Activated CD4-positive, alpha-beta T cell treated with anti-CD3 and anti-CD28 coated beads, Interleukin-2, amount 10 ng/mL, durations not matched to agents 7 days and 5 days (primary cell): Measurements from ENCODE around the gene LNX1. TPM values are rescaled to one million over a fixed set of nuclear protein-coding genes. Genes with fewer than 3 reads are reported as not detected.

Experiments used
- CTCF ChIA-PET: fragments of 350-600 bp; sonication (Branson Sonifier 250); formaldehyde crosslinking; loops from one replicate; lab custom pipeline; 2021; ENCODE audit warnings: antibody characterized with exemption; lab: Charles Lee
- POLR2A ChIA-PET: fragments of 350-600 bp; sonication (Branson Sonifier 250); formaldehyde crosslinking; loops from one replicate; lab custom pipeline; 2021; ENCODE audit warnings: antibody characterized with exemption; lab: Charles Lee
- DNase-seq: peaks from one replicate; pipeline ENCODE4 v3.0.0-alpha.2; 2020
- H3K27ac Mint-ChIP-seq: one replicate; pipeline ENCODE4 v1.8.0; 2021; ENCODE audit warnings: mild to moderate bottlenecking, moderate library complexity, mixed read lengths
- H3K27me3 Mint-ChIP-seq: one replicate; pipeline ENCODE4 v1.8.0; 2021; ENCODE audit warnings: mixed read lengths
- H3K36me3 Mint-ChIP-seq: one replicate; pipeline ENCODE4 v1.8.0; 2021; ENCODE audit warnings: low read depth, mixed read lengths
- H3K4me1 Mint-ChIP-seq: one replicate; pipeline ENCODE4 v1.8.0; 2021; ENCODE audit warnings: mixed read lengths
- H3K4me3 Mint-ChIP-seq: one replicate; pipeline ENCODE4 v1.8.0; 2021; ENCODE audit warnings: mild to moderate bottlenecking, moderate library complexity, mixed read lengths
- H3K9me3 Mint-ChIP-seq: one replicate; pipeline ENCODE4 v1.8.0; 2021; ENCODE audit warnings: mixed read lengths
- total RNA-seq, 2 experiments: library from RNA; stranded (reverse); gene quantifications; one replicate each; pipeline ENCODE4 v1.2.3, GENCODE V29; 2021

Gene LNX1
- total RNA-seq, 2 experiments from 2014 or later, result not detected

- Mint-ChIP-seq H3K9me3 (no peaks in the 10 kb centered on the region), H3K36me3 (no peaks in the 10 kb centered on the region), H3K27ac (no peak overlapping the region), H3K4me1 (no peaks in the 10 kb centered on the region), H3K4me3 (no peak overlapping the region), H3K27me3 (peaks cover 11% of the 10 kb centered on the region)
- no peak for DNase-seq
- ChIA-PET POLR2A (no interaction called here), CTCF (no interaction called here)
Observed at GRCh38 chr4:53536328-53536727, 55.0 kb downstream of the LNX1 start.

GRCh38 chr4:53535567-53535966 lies 55.7 kb downstream of the LNX1 start:
- Mint-ChIP-seq H3K27ac (no peak overlapping the region), H3K4me3 (no peak overlapping the region), H3K4me1 (no peaks in the 10 kb centered on the region), H3K36me3 (no peaks in the 10 kb centered on the region), H3K27me3 (peaks cover 12% of the 10 kb centered on the region), H3K9me3 (no peaks in the 10 kb centered on the region)
- ChIA-PET CTCF (no interaction called here), POLR2A (no interaction called here)
- no peak for DNase-seq

GRCh38 chr4:53534684-53535083 lies 56.6 kb downstream of the LNX1 start:
- no peak for DNase-seq
- ChIA-PET CTCF (no interaction called here), POLR2A (no interaction called here)
- H3K27ac Mint-ChIP-seq, result no peak overlapping the region
- H3K4me3 Mint-ChIP-seq, result no peak overlapping the region
- peaks cover 12% of the 10 kb centered on the region for H3K27me3 Mint-ChIP-seq
- no peaks in the 10 kb centered on the region for H3K9me3 Mint-ChIP-seq
- H3K4me1 Mint-ChIP-seq, result no peaks in the 10 kb centered on the region
- no peaks in the 10 kb centered on the region for H3K36me3 Mint-ChIP-seq

- H3K4me1 Mint-ChIP-seq, result no peaks in the 10 kb centered on the region
- ChIA-PET POLR2A (no interaction called here), CTCF (no interaction called here)
- DNase-seq, result no peak
- no peaks in the 10 kb centered on the region for H3K36me3 Mint-ChIP-seq
- H3K27me3 Mint-ChIP-seq, result peaks cover 15% of the 10 kb centered on the region
- H3K27ac Mint-ChIP-seq, result no peak overlapping the region
- H3K4me3 Mint-ChIP-seq, result no peak overlapping the region
- H3K9me3 Mint-ChIP-seq, result no peaks in the 10 kb centered on the region
Observed at GRCh38 chr4:53532521-53532920, 58.8 kb downstream of the LNX1 start.

GRCh38 chr4:53531585-53532224 lies 59.6 kb downstream of the LNX1 start:
- Mint-ChIP-seq H3K9me3 (no peaks in the 10 kb centered on the region), H3K36me3 (no peaks in the 10 kb centered on the region), H3K4me3 (no peak overlapping the region), H3K27me3 (peaks cover 14% of the 10 kb centered on the region), H3K4me1 (no peaks in the 10 kb centered on the region), H3K27ac (no peak overlapping the region)
- ChIA-PET POLR2A (interaction anchor here (0.6 kb wide), 1 partner anchor 27 kb away, joined by 3 read pairs; no protein-coding TSS in a partner anchor), CTCF (interaction anchor here (0.8 kb wide), 1 partner anchor 10 kb away, joined by 5 read pairs; no protein-coding TSS in a partner anchor)
- no peak for DNase-seq

- Mint-ChIP-seq H3K4me1 (no peaks in the 10 kb centered on the region), H3K36me3 (no peaks in the 10 kb centered on the region), H3K27me3 (peaks cover 22% of the 10 kb centered on the region), H3K9me3 (no peaks in the 10 kb centered on the region), H3K27ac (no peak overlapping the region), H3K4me3 (no peak overlapping the region)
- ChIA-PET POLR2A (no interaction called here), CTCF (interaction anchor here (1.1 kb wide), 1 partner anchor 11 kb away, joined by 4 read pairs; no protein-coding TSS in a partner anchor)
- no peak for DNase-seq
Observed at GRCh38 chr4:53529025-53529424, 62.3 kb downstream of the LNX1 start.

- H3K27ac Mint-ChIP-seq, result no peak overlapping the region
- no peaks in the 10 kb centered on the region for H3K4me1 Mint-ChIP-seq
- peaks cover 27% of the 10 kb centered on the region for H3K27me3 Mint-ChIP-seq
- H3K9me3 Mint-ChIP-seq, result no peaks in the 10 kb centered on the region
- CTCF ChIA-PET, result no interaction called here
- DNase-seq, result no peak
- no peak overlapping the region for H3K4me3 Mint-ChIP-seq
- no peaks in the 10 kb centered on the region for H3K36me3 Mint-ChIP-seq
- POLR2A ChIA-PET, result no interaction called here
Observed at GRCh38 chr4:53527930-53528329, 63.4 kb downstream of the LNX1 start.

GRCh38 chr4:53527326-53527725 lies 64.0 kb downstream of the LNX1 start:
- no peaks in the 10 kb centered on the region for H3K36me3 Mint-ChIP-seq
- ChIA-PET CTCF (no interaction called here), POLR2A (no interaction called here)

GRCh38 chr4:53522334-53522733 lies 69.0 kb downstream of the LNX1 start:
- Mint-ChIP-seq H3K4me3 (no peak overlapping the region), H3K27me3 (peaks cover 26% of the 10 kb centered on the region), H3K4me1 (no peaks in the 10 kb centered on the region), H3K36me3 (no peaks in the 10 kb centered on the region), H3K27ac (no peak overlapping the region), H3K9me3 (no peaks in the 10 kb centered on the region)
- ChIA-PET POLR2A (no interaction called here), CTCF (interaction anchor here (1.1 kb wide), 1 partner anchor 17 kb away, joined by 3 read pairs; no protein-coding TSS in a partner anchor)
- no peak for DNase-seq

More at GRCh38 chr4:53527326-53527725, 64.0 kb downstream of the LNX1 start:
- H3K9me3 Mint-ChIP-seq, result no peaks in the 10 kb centered on the region
- no peaks in the 10 kb centered on the region for H3K4me1 Mint-ChIP-seq
- DNase-seq, result no peak
- peaks cover 27% of the 10 kb centered on the region for H3K27me3 Mint-ChIP-seq
- H3K4me3 Mint-ChIP-seq, result no peak overlapping the region
- no peak overlapping the region for H3K27ac Mint-ChIP-seq

- DNase-seq, result no peak
- ChIA-PET POLR2A (no interaction called here), CTCF (no interaction called here)
- no peaks in the 10 kb centered on the region for H3K9me3 Mint-ChIP-seq
- peaks cover 18% of the 10 kb centered on the region for H3K27me3 Mint-ChIP-seq
- no peak overlapping the region for H3K27ac Mint-ChIP-seq
- H3K4me3 Mint-ChIP-seq, result no peak overlapping the region
- H3K4me1 Mint-ChIP-seq, result no peaks in the 10 kb centered on the region
- H3K36me3 Mint-ChIP-seq, result no peaks in the 10 kb centered on the region
Observed at GRCh38 chr4:53520116-53520515, 71.2 kb downstream of the LNX1 start.

- H3K36me3 Mint-ChIP-seq, result no peaks in the 10 kb centered on the region
- no peaks in the 10 kb centered on the region for H3K4me1 Mint-ChIP-seq
- no peaks in the 10 kb centered on the region for H3K9me3 Mint-ChIP-seq
- DNase-seq, result no peak
- H3K4me3 Mint-ChIP-seq, result no peak overlapping the region
- POLR2A ChIA-PET, result no interaction called here
- H3K27me3 Mint-ChIP-seq, result peaks cover 11% of the 10 kb centered on the region
- CTCF ChIA-PET, result no interaction called here
- no peak overlapping the region for H3K27ac Mint-ChIP-seq
Observed at GRCh38 chr4:53518807-53519206, 72.5 kb downstream of the LNX1 start.

GRCh38 chr4:53515076-53515475 lies 76.2 kb downstream of the LNX1 start:
- no peak overlapping the region for H3K27ac Mint-ChIP-seq
- no peaks in the 10 kb centered on the region for H3K36me3 Mint-ChIP-seq
- peaks cover 7% of the 10 kb centered on the region for H3K27me3 Mint-ChIP-seq
- CTCF ChIA-PET, result no interaction called here
- no peaks in the 10 kb centered on the region for H3K4me1 Mint-ChIP-seq
- H3K4me3 Mint-ChIP-seq, result no peak overlapping the region
- no peak for DNase-seq
- H3K9me3 Mint-ChIP-seq, result no peaks in the 10 kb centered on the region
- POLR2A ChIA-PET, result no interaction called here

- H3K4me1 Mint-ChIP-seq, result no peaks in the 10 kb centered on the region
- ChIA-PET CTCF (no interaction called here), POLR2A (no interaction called here)
- no peaks in the 10 kb centered on the region for H3K36me3 Mint-ChIP-seq
- H3K9me3 Mint-ChIP-seq, result no peaks in the 10 kb centered on the region
- peaks cover 7% of the 10 kb centered on the region for H3K27me3 Mint-ChIP-seq
- no peak overlapping the region for H3K27ac Mint-ChIP-seq
- no peak overlapping the region for H3K4me3 Mint-ChIP-seq
- no peak for DNase-seq
Observed at GRCh38 chr4:53514509-53514908, 76.8 kb downstream of the LNX1 start.

GRCh38 chr4:53512608-53513007 lies 78.7 kb downstream of the LNX1 start:
- H3K27me3 Mint-ChIP-seq, result peaks cover 7% of the 10 kb centered on the region
- POLR2A ChIA-PET, result no interaction called here
- no peaks in the 10 kb centered on the region for H3K36me3 Mint-ChIP-seq
- H3K4me1 Mint-ChIP-seq, result no peaks in the 10 kb centered on the region
- DNase-seq, result no peak
- H3K27ac Mint-ChIP-seq, result no peak overlapping the region
- CTCF ChIA-PET, result interaction anchor here (1.2 kb wide), 1 partner anchor 514 kb away, joined by 3 read pairs; no protein-coding TSS in a partner anchor
- no peak overlapping the region for H3K4me3 Mint-ChIP-seq
- H3K9me3 Mint-ChIP-seq, result no peaks in the 10 kb centered on the region
